K562 (cell line): ENCODE measurements around the gene CACTIN. TPM values are rescaled to one million over a fixed set of nuclear protein-coding genes. Genes with fewer than 3 reads are reported as not detected.
A peak's percentile ranks its signal among the peaks of the same experiment; 100 is the strongest.

Source experiments
- ATAC-seq: fragments of 200-7000 bp; cut with Tn5 transposase; 3 replicates; pipeline ENCODE4 v1.9.1; 2020; ENCODE audit warnings: moderate library complexity
- BruUV-seq: library from RNA; stranded (reverse); fragments of 400-500 nt; replicated peaks from 2 replicates; lab custom pipeline; 2021; lab: Mats Ljungman, UMichigan
- CTCF ChIA-PET: fragments of 300-600 bp; formaldehyde crosslinking; extraction: SDS; loops from one replicate; lab custom pipeline; 2021; ENCODE audit warnings: low intra/inter-chr PET ratio; lab: Yijun Ruan, JAX
- POLR2A ChIA-PET: fragments of 300-600, 350-650 bp; sonication (Branson Sonifier 250); formaldehyde crosslinking; extraction: SDS; loops from one replicate; lab custom pipeline; 2021; ENCODE audit warnings: antibody characterized with exemption, inconsistent platforms; lab: Yijun Ruan, JAX
- DNase-seq, 4 experiments: peaks; one replicate each; pipeline versions ENCODE4 v3.0.0 to v3.0.0-alpha.2; 2011 to 2018; ENCODE audit warnings: low spot score in 3 of 4, mixed read lengths in 3 of 4; ENCODE audit errors: extremely low read depth in 1 of 4
- FAIRE-seq: peaks from 2 replicates; lab custom pipeline; 2011; peaks lifted over from hg19 to GRCh38; lab: Jason Lieb, UNC
- H2AFZ ChIP-seq: 2 replicates; pipeline ENCODE4 v1.6.0; 2011; ENCODE audit warnings: low read depth, low read length, control low read depth, inconsistent platforms
- H3K27ac ChIP-seq: fragments of 200-600 bp; 3 replicates; pipeline ENCODE4 v1.8.0; 2011; ENCODE audit warnings: low read depth, mild to moderate bottlenecking, control low read depth, inconsistent platforms, low read length, moderate library complexity, mixed read lengths; ENCODE audit errors: extremely low read depth
- H3K27me3 ChIP-seq, 2 experiments: fragments of 300-600 bp in 1 of 2; 2 replicates in 1 of 2; 3 replicates in 1 of 2; pipeline versions ENCODE4 v1.6.0 to v1.8.0; 2011; ENCODE audit warnings: inconsistent platforms in 2 of 2, low read length in 2 of 2, mild to moderate bottlenecking in 1 of 2, mixed read lengths in 1 of 2, moderate library complexity in 1 of 2; ENCODE audit not compliant: control insufficient read depth in 2 of 2, insufficient read depth in 2 of 2
- H3K36me3 ChIP-seq: fragments of 300-600 bp; 3 replicates; pipeline ENCODE4 v1.8.0; 2011; ENCODE audit warnings: mild to moderate bottlenecking, low read length, inconsistent platforms; ENCODE audit not compliant: control insufficient read depth, insufficient read depth
- H3K4me1 ChIP-seq, 2 experiments: fragments of 200-600 bp in 1 of 2; replicated peaks in 1 of 2; 2 replicates in 1 of 2; 3 replicates in 1 of 2; pipeline versions ENCODE4 v1.5.1 to v1.8.0; 2011; ENCODE audit warnings: inconsistent platforms in 2 of 2, low read length in 2 of 2, mild to moderate bottlenecking in 1 of 2, mixed read lengths in 1 of 2, moderate library complexity in 1 of 2; ENCODE audit not compliant: control insufficient read depth in 2 of 2, insufficient read depth in 2 of 2
- H3K4me2 ChIP-seq: 2 replicates; pipeline ENCODE4 v1.6.1; 2011; ENCODE audit warnings: low read length, control low read depth, inconsistent platforms, mixed read lengths; ENCODE audit not compliant: insufficient read depth
- H3K4me3 ChIP-seq: fragments of 200-600 bp; sonication (generic), shearing (Covaris generic); 2 replicates; pipeline ENCODE4 v1.5.1; 2016; ENCODE audit warnings: control low read depth, inconsistent platforms
- H3K79me2 ChIP-seq: fragments of 200-600 bp; 3 replicates; pipeline ENCODE4 v1.8.0; 2011; ENCODE audit warnings: low read length, inconsistent platforms; ENCODE audit not compliant: control insufficient read depth, insufficient read depth
- H3K9ac ChIP-seq, 2 experiments: 2 replicates each; pipeline versions ENCODE4 v1.6.0 to v1.6.1; 2011; ENCODE audit warnings: low read depth in 2 of 2, low read length in 2 of 2, control low read depth in 1 of 2, inconsistent platforms in 1 of 2, mild to moderate bottlenecking in 1 of 2, mixed read lengths in 1 of 2; ENCODE audit not compliant: insufficient read depth in 1 of 2
- H3K9me1 ChIP-seq: one replicate; pipeline ENCODE4 v1.6.0; 2011; ENCODE audit warnings: inconsistent platforms, mild to moderate bottlenecking, low read length, moderate library complexity; ENCODE audit not compliant: control insufficient read depth, insufficient read depth
- H3K9me3 ChIP-seq: replicated peaks from 2 replicates; pipeline ENCODE4 v1.5.1; 2011; ENCODE audit warnings: low read depth, low read length, inconsistent platforms; ENCODE audit not compliant: control insufficient read depth, insufficient read depth
- H4K20me1 ChIP-seq: replicated peaks from 2 replicates; pipeline ENCODE4 v1.6.1; 2011; ENCODE audit warnings: low read length, inconsistent platforms, mixed read lengths; ENCODE audit not compliant: control insufficient read depth, insufficient read depth
- CCNT2 ChIP-seq: IDR thresholded peaks from 2 replicates; pipeline ENCODE4 v1.6.1; 2011; ENCODE audit warnings: borderline replicate concordance, low read depth, mild to moderate bottlenecking, moderate library complexity, mixed read lengths, low read length; ENCODE audit not compliant: insufficient read length; ENCODE audit errors: extremely low read depth
- CREB3L1 ChIP-seq: fragments of 450-650 bp; IDR thresholded peaks from 2 replicates; pipeline ENCODE4 v1.6.1; 2014; ENCODE audit warnings: low read depth, mild to moderate bottlenecking, moderate library complexity, borderline replicate concordance
- ETV1 ChIP-seq: fragments of 450-650 bp; conservative IDR thresholded peaks from 2 replicates; pipeline ENCODE4 v1.6.1; 2016; ENCODE audit warnings: missing genetic modification characterization, control low read depth, low read depth, missing compliant biosample characterization
- JUNB ChIP-seq: fragments of 450-650 bp; formaldehyde crosslinking; conservative IDR thresholded peaks from 2 replicates; pipeline ENCODE4 v1.4.0; 2020; ENCODE audit warnings: mild to moderate bottlenecking
- NR2C1 ChIP-seq, 2 experiments: fragments of 450-650 bp; IDR thresholded peaks; 2 replicates each; pipeline ENCODE4 v1.6.1; 2017; ENCODE audit warnings: mild to moderate bottlenecking in 2 of 2, antibody characterized with exemption in 1 of 2, inconsistent platforms in 1 of 2, missing compliant biosample characterization in 1 of 2, missing genetic modification characterization in 1 of 2
- NR2F6 ChIP-seq: fragments of 450-650 bp; formaldehyde crosslinking; IDR thresholded peaks from 2 replicates; pipeline ENCODE4 v1.4.0; 2020; ENCODE audit warnings: mild to moderate bottlenecking
- NR3C1 ChIP-seq: sonication (generic); formaldehyde crosslinking; IDR thresholded peaks from 2 replicates; pipeline ENCODE4 v1.8.1; 2022; ENCODE audit warnings: missing genetic modification reagents
- POLR3A ChIP-seq: IDR thresholded peaks from 2 replicates; pipeline ENCODE4 v1.6.1; 2011; ENCODE audit warnings: borderline replicate concordance, mild to moderate bottlenecking, moderate library complexity; ENCODE audit not compliant: insufficient read length, insufficient read depth; ENCODE audit errors: extremely low read depth
- POU5F1 ChIP-seq: fragments of 150-350 bp; IDR thresholded peaks from 2 replicates; pipeline ENCODE4 v1.6.1; 2014; ENCODE audit warnings: borderline replicate concordance, low read length, low read depth, mild to moderate bottlenecking; ENCODE audit not compliant: partially characterized antibody
- TARDBP ChIP-seq: fragments of 450-650 bp; IDR thresholded peaks from 2 replicates; pipeline ENCODE4 v1.6.1; 2016
- WGBS: fragments of 100-300 bp; shearing (Covaris generic); methylation state at CpG from one replicate; pipeline ENCODE4 v1.1.6; 2016; ENCODE audit warnings: low coverage, mixed read lengths; ENCODE audit not compliant: insufficient coverage; ENCODE audit errors: missing lambda C conversion rate; 5-methylcytosine and 5-hydroxymethylcytosine counted together
- in situ Hi-C: fragments of 300-500 bp; cut with MboI; formaldehyde crosslinking; loops from 4 replicates; pipeline ENCODE4 v1.15.0; 2018; ENCODE audit warnings: inconsistent platforms, mixed read lengths
- intact Hi-C: fragments of 100-400 bp; cut with micrococcal nuclease; formaldehyde crosslinking; loops from 2 replicates; pipeline ENCODE4 v1.14.2; 2022
- polyA plus RNA-seq, 8 experiments: library from polyadenylated mRNA; depleted of rRNA in 4 of 8; stranded (reverse) in 5 of 8; unstranded in 3 of 8; fragments of >200 nt; fragmentation: Nextera tagmentation in 2 of 8; fragmentation: Illumina TruSeq in 1 of 8; extraction: Ambion mirVana in 2 of 8; extraction: Trizol in 1 of 8; gene quantifications; 2 replicates each; pipeline versions ENCODE4 v1.2.1 to v1.2.3, GENCODE V29; 2011 to 2014; ENCODE audit warnings: inconsistent platforms in 1 of 8, missing spikeins in 1 of 8
- total RNA-seq, 7 experiments: library from RNA; depleted of rRNA in 6 of 7; stranded (reverse); fragments of >200 nt in 6 of 7; fragmentation: Illumina TruSeq in 2 of 7; extraction: Trizol in 2 of 7; gene quantifications; 2 replicates each; pipeline versions ENCODE4 v1.2.1 to v1.2.3, GENCODE V29; 2011 to 2021; ENCODE audit warnings: low replicate concordance in 1 of 7
- TF ChIP-seq, protein P1 (sequence below), 2 experiments: fragments of 250-450 bp in 1 of 2; fragments of 450-650 bp in 1 of 2; sonication (Bioruptor Pico) in 1 of 2; IDR thresholded peaks; 2 replicates each; pipeline versions ENCODE4 v1.6.1 to v1.8.0; 2016 to 2021; ENCODE audit warnings: mild to moderate bottlenecking in 2 of 2, moderate library complexity in 2 of 2, missing compliant biosample characterization in 1 of 2, missing genetic modification characterization in 1 of 2

CACTIN gene
- total and polyA plus RNA-seq, 9 of the 15 experiments (the other 6 are each of a cell fraction or from before 2014, with no cell fraction given) = 0.15 to 49.2 (median 15.0) TPM

GRCh38 chr19:3617463-3617862 lies 9.1 kb downstream of the CACTIN start:
- no peak for TF ChIP-seq CREB3L1
- no peak for TF ChIP-seq CCNT2
- TF ChIP-seq JUNB = no peak
- no peak for TF ChIP-seq NR2C1 (IDR thresholded peaks at IDR 0.05)
- TF ChIP-seq NR2C1 (tag; IDR thresholded peaks at IDR 0.05) = no peak
- no peak for TF ChIP-seq NR2F6 (CRISPR knock-in tag)
- no peak for TF ChIP-seq POU5F1
- TF ChIP-seq NR3C1 = no peak
- no peak for TF ChIP-seq TARDBP
- no peak for TF ChIP-seq ETV1 (tag)
- TF ChIP-seq, protein P1, sequence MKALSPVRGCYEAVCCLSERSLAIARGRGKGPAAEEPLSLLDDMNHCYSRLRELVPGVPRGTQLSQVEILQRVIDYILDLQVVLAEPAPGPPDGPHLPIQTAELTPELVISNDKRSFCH (CRISPR knock-in tag; IDR thresholded peaks at IDR 0.05) = no peak
- TF ChIP-seq, protein P1 (tag; IDR thresholded peaks at IDR 0.05) = no peak
- no peak for TF ChIP-seq POLR3A
- peaks cover 79% of the 10 kb centered on the region; the same call in 2 of the 3 replicates for H3K36me3 ChIP-seq
- FAIRE-seq (no peak), DNase-seq (no peak), ATAC-seq (peak; percentile 37; the same call in 2 of the 3 replicates)
- in situ Hi-C loops (no loop called here), intact Hi-C loops (no loop called here)
- ChIA-PET POLR2A (no interaction called here), CTCF (interaction anchor here (2.9 kb wide), 1 partner anchor 72 kb away, joined by 19 read pairs; no protein-coding TSS in a partner anchor)
- no peak overlapping the region for H3K4me2 ChIP-seq
- H3K4me3 ChIP-seq = no peak overlapping the region
- no peaks in the 10 kb centered on the region for H3K9me1 ChIP-seq
- WGBS = 88% methylated on average over 8 of the region's 19 CpGs
- no TSS peak for BruUV-seq
- H3K79me2 ChIP-seq = peaks cover 4% of the 10 kb centered on the region; the same call in 1 of the 3 replicates
- no peak overlapping the region for H3K27ac ChIP-seq
- no peaks in the 10 kb centered on the region for H3K27me3 ChIP-seq
- H4K20me1 ChIP-seq = no peaks in the 10 kb centered on the region
- H2AFZ ChIP-seq = no peak overlapping the region
- peaks cover 8 to 84% of the 10 kb centered on the region in 2 experiments for H3K4me1 ChIP-seq
- no peaks in the 10 kb centered on the region for H3K9me3 ChIP-seq
- H3K9ac ChIP-seq = peak overlapping the region in 1 of 2 experiments; percentile 73; a peak in 2 of 4 replicates
